Measurements from ENCODE around the gene PCSK2. TPM values are rescaled to one million over a fixed set of nuclear protein-coding genes. Genes with fewer than 3 reads are reported as not detected.

Gene PCSK2
- total RNA-seq, 2 donors from 2014 or later = 0.18 to 2.7 TPM

DNA sequence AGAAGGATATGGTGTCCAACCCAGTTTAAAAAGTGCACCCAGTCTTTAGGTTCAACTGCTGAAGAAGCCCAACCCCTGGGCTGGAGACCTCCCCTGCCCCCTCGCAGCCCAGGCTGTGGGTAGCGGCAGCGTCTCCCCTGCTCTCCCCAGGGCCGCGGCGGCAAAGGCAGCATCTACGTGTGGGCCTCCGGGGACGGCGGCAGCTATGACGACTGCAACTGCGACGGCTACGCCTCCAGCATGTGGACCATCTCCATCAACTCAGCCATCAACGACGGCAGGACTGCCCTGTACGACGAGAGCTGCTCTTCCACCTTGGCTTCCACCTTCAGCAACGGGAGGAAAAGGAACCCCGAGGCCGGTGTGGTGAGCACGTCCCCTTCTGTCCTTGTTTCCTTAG, 226.8 kb downstream of the PCSK2 start:
- DNase-seq (ENCODE audit: low spot score) = no peak
- Histone ChIP-seq H3K27me3 (replicated peaks; ENCODE audit: insufficient read depth) (no peaks in the 10 kb centered on the region), H3K36me3 (no peaks in the 10 kb centered on the region), H3K27ac (no peak overlapping the region), H3K9me3 (no peaks in the 10 kb centered on the region), H3K4me3 (no peak overlapping the region), H3K4me1 (replicated peaks) (no peaks in the 10 kb centered on the region)
- 89% methylated on average over 22 of the region's 22 CpGs for WGBS
- TF ChIP-seq, protein P1, sequence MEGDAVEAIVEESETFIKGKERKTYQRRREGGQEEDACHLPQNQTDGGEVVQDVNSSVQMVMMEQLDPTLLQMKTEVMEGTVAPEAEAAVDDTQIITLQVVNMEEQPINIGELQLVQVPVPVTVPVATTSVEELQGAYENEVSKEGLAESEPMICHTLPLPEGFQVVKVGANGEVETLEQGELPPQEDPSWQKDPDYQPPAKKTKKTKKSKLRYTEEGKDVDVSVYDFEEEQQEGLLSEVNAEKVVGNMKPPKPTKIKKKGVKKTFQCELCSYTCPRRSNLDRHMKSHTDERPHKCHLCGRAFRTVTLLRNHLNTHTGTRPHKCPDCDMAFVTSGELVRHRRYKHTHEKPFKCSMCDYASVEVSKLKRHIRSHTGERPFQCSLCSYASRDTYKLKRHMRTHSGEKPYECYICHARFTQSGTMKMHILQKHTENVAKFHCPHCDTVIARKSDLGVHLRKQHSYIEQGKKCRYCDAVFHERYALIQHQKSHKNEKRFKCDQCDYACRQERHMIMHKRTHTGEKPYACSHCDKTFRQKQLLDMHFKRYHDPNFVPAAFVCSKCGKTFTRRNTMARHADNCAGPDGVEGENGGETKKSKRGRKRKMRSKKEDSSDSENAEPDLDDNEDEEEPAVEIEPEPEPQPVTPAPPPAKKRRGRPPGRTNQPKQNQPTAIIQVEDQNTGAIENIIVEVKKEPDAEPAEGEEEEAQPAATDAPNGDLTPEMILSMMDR (IDR thresholded peaks at IDR 0.05) = no peak
- no peak for TF ChIP-seq POLR2A (IDR thresholded peaks at IDR 0.05)
- no peak for TF ChIP-seq POLR2AphosphoS5 (IDR thresholded peaks at IDR 0.05)
- intact Hi-C loops (cut with DNase I) = no loop called here

DNA sequence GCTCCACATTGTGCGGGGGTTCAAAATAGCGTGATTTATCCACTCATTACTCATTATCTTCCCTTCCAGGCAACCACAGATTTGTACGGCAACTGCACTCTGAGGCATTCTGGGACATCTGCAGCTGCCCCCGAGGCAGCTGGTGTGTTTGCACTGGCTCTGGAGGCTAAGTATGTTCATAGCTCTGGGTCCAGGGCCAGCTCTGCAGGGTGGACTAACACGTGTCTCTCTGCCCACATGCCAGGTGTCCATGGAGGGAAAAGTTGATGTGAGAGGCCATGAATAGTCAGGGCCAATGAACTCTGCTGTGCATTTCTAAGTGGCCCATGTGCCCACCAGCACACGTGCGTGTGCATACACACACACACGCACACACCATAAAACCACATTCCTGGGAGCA, 229.4 kb downstream of the PCSK2 start:
- TF ChIP-seq POLR2AphosphoS5 (IDR thresholded peaks at IDR 0.05) (no peak), POLR2A (IDR thresholded peaks at IDR 0.05) (no peak)
- TF ChIP-seq, protein P1 (IDR thresholded peaks at IDR 0.05) = no peak
- Histone ChIP-seq H3K9me3 (no peaks in the 10 kb centered on the region), H3K4me1 (replicated peaks) (no peaks in the 10 kb centered on the region), H3K27ac (no peak overlapping the region), H3K27me3 (replicated peaks; ENCODE audit: insufficient read depth) (no peaks in the 10 kb centered on the region), H3K4me3 (no peak overlapping the region), H3K36me3 (no peaks in the 10 kb centered on the region)
- 85% methylated on average over 8 of the region's 8 CpGs for WGBS
- DNase-seq (ENCODE audit: low spot score) = no peak
- intact Hi-C loops (cut with DNase I) = no loop called here

DNA sequence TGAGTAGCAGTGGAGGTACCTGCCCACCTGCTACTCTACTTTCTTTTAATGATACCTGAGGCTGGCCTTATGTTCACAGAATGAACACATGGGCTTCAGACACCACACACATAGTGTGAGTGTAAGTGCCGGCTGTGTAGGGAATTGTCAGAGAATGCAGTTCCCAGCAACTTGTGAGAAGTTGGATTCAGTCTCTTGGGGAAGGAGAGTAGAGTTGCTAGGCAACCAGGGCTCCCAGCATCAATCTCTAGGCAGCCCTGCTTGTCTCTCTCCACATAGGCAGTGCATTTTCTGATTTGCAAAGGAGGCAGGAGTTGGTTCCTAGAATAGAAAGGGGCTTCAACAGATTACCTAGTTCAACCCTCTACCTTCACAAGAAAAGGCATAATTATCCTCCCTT, 230.2 kb downstream of the PCSK2 start:
- Histone ChIP-seq H3K4me3 (no peak overlapping the region), H3K27me3 (replicated peaks; ENCODE audit: insufficient read depth) (no peaks in the 10 kb centered on the region), H3K4me1 (replicated peaks) (no peaks in the 10 kb centered on the region), H3K9me3 (no peaks in the 10 kb centered on the region), H3K36me3 (no peaks in the 10 kb centered on the region), H3K27ac (no peak overlapping the region)
- TF ChIP-seq POLR2A (IDR thresholded peaks at IDR 0.05) (no peak), POLR2AphosphoS5 (IDR thresholded peaks at IDR 0.05) (no peak)
- TF ChIP-seq, protein P1 (IDR thresholded peaks at IDR 0.05) = no peak
- intact Hi-C loops (cut with DNase I) = no loop called here
- no peak for DNase-seq (ENCODE audit: low spot score)
- WGBS = 100% methylated on average over 1 of the region's 1 CpG

DNA sequence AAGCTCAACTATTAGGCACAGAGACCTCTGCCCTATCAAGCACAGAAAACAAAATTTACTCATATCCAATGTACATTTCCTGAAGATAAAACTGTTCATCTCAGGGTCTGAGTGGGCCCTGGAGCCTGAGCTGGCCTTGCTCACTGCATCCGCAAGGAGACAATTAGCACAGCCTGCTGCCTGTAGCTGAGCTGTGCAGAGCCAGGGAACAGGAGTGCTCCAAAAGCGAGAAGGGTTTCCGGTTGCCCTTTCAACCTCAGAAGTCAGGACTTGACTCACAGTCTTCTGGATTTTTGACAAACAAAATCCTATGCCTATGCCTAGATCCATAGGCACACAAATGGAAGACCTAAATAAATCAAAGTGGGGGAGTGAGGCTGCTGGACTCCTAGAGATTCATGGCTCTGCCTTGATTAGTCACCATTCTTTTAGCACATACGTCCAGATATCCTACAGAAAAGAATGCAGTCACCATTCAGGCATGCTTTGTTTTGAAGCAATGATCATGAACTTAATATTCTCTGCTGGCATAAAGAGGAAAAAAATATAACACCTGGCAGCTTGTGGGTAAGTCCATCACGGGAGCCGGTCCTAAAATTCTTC, 230.8 kb downstream of the PCSK2 start:
- no peak for DNase-seq (ENCODE audit: low spot score)
- H3K4me1 ChIP-seq (replicated peaks) = no peaks in the 10 kb centered on the region
- TF ChIP-seq POLR2A (IDR thresholded peaks at IDR 0.05) = no peak
- no peak for TF ChIP-seq POLR2AphosphoS5 (IDR thresholded peaks at IDR 0.05)
- TF ChIP-seq, protein P1 (IDR thresholded peaks at IDR 0.05) = no peak
- no peak overlapping the region for H3K4me3 ChIP-seq
- no peaks in the 10 kb centered on the region for H3K9me3 ChIP-seq
- no peaks in the 10 kb centered on the region for H3K36me3 ChIP-seq
- intact Hi-C loops (cut with DNase I) = no loop called here
- WGBS = 93% methylated on average over 6 of the region's 6 CpGs
- no peaks in the 10 kb centered on the region for H3K27me3 ChIP-seq (replicated peaks; ENCODE audit: insufficient read depth)
- H3K27ac ChIP-seq = no peak overlapping the region

DNA sequence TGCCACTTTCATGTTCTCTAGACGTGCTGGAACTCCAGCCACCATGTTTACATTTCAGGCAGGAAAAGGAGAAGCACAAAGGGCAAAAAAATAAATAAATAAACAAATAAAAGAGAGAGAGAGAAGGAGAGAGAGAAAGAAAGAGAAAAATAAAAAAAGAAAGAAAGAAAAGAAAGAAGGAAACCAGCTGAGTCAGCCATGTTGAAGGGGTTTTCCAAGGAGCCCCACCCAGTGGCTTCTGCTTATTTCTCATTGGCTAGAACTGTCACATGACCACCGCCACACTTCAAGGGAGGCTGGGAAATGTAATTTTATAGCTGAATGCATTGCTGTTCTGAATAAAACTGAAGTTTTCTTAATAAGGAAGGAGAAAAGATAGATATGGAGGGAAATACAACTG, 233.3 kb downstream of the PCSK2 start:
- Histone ChIP-seq H3K4me1 (replicated peaks) (no peaks in the 10 kb centered on the region), H3K9me3 (no peaks in the 10 kb centered on the region), H3K27ac (no peak overlapping the region), H3K36me3 (no peaks in the 10 kb centered on the region), H3K27me3 (replicated peaks; ENCODE audit: insufficient read depth) (no peaks in the 10 kb centered on the region), H3K4me3 (no peak overlapping the region)
- 69% methylated on average over 2 of the region's 2 CpGs for WGBS
- intact Hi-C loops (cut with DNase I) = no loop called here
- no peak for DNase-seq (ENCODE audit: low spot score)
- TF ChIP-seq POLR2A (IDR thresholded peaks at IDR 0.05) (no peak), POLR2AphosphoS5 (IDR thresholded peaks at IDR 0.05) (no peak)
- TF ChIP-seq, protein P1 (IDR thresholded peaks at IDR 0.05) = no peak
